ENCODE data around the gene PARD3B. TPM values are rescaled to one million over a fixed set of nuclear protein-coding genes. Genes with fewer than 3 reads are reported as not detected.

Gene PARD3B
- total RNA-seq, 1 experiment from 2014 or later, result 3.9 TPM

DNA sequence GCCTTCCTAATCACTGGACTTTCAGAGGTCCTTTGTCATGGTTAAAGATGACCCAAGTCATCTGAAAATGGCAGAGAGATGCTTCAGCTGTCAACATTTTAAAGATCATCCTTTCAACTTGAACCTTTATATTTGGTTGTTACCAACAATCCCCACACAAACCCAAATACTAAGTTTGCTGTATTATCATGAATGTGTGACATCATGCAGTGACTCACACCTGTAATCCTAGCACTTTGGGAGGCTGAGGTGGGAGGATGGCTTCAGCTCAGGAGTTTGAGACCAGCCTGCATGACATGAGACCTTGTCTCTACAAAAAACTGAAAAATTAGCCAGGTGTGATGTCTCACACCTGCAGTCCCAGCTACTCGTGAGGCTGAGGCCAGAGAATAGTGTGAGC is 1081.8 kb downstream of the PARD3B start:
- CTCF ChIA-PET, result no interaction called here

DNA sequence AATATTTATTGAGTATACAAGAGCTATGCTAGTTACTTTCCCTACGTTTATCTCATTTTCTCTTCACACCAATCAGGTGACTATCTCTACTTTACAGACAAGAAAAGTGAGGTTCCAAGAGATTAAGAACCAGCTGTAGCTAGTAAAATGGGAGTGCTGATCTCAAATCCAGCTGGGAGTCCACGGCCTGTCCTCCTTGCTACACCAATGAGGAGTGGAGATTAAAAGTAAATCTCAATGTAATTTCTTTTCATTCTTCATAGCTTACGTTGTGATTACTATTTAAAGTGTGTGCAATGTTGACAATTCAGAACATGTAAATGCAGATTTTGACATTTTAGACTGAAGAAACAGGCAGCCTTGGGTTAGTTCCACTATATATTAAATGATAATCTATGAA is 1083.1 kb downstream of the PARD3B start:
- Histone ChIP-seq H3F3A (ENCODE audit: low read length, unreplicated experiment) (no peaks in the 10 kb centered on the region), H3K27me3 (ENCODE audit: low read length) (no peaks in the 10 kb centered on the region), H4K20me1 (ENCODE audit: low read length) (no peaks in the 10 kb centered on the region), H3K4me1 (ENCODE audit: insufficient read depth, low read length) (no peaks in the 10 kb centered on the region), H3K4me3 (ENCODE audit: low read length) (no peak overlapping the region), H3K4me2 (ENCODE audit: low read length) (no peak overlapping the region), H3K9me2 (replicated peaks; ENCODE audit: low read length) (no peaks in the 10 kb centered on the region), H3K27ac (ENCODE audit: low read length) (no peak overlapping the region), H3K36me3 (ENCODE audit: low read depth, low read length) (no peaks in the 10 kb centered on the region), H2AFZ (ENCODE audit: low read length) (no peak overlapping the region), H3K79me2 (ENCODE audit: low read length) (no peaks in the 10 kb centered on the region), H3K9ac (ENCODE audit: low read length) (no peak overlapping the region), H3K9me3 (ENCODE audit: low read length) (no peaks in the 10 kb centered on the region)
- ATAC-seq, result no peak
- intact Hi-C loops (cut with micrococcal nuclease), result no loop called here
- CTCF ChIA-PET, result no interaction called here
- TF ChIP-seq EZH2phosphoT487 (IDR thresholded peaks at IDR 0.05; ENCODE audit: borderline replicate concordance, low read length), result no peak
- no peak for TF ChIP-seq EZH2 (IDR thresholded peaks at IDR 0.05; ENCODE audit: low read length, unreplicated experiment)
- TF ChIP-seq, protein P1, sequence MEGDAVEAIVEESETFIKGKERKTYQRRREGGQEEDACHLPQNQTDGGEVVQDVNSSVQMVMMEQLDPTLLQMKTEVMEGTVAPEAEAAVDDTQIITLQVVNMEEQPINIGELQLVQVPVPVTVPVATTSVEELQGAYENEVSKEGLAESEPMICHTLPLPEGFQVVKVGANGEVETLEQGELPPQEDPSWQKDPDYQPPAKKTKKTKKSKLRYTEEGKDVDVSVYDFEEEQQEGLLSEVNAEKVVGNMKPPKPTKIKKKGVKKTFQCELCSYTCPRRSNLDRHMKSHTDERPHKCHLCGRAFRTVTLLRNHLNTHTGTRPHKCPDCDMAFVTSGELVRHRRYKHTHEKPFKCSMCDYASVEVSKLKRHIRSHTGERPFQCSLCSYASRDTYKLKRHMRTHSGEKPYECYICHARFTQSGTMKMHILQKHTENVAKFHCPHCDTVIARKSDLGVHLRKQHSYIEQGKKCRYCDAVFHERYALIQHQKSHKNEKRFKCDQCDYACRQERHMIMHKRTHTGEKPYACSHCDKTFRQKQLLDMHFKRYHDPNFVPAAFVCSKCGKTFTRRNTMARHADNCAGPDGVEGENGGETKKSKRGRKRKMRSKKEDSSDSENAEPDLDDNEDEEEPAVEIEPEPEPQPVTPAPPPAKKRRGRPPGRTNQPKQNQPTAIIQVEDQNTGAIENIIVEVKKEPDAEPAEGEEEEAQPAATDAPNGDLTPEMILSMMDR (conservative IDR thresholded peaks at IDR 0.05; ENCODE audit: low read depth, low read length), result no peak
- POLR2A ChIA-PET (ENCODE audit: unreplicated experiment), result no interaction called here
- DNase-seq, result no peak
- no TSS peak for BruUV-seq (replicated peaks)

More for the DNA sequence above, 1081.8 kb downstream of the PARD3B start:
- POLR2A ChIA-PET (ENCODE audit: unreplicated experiment), result interaction anchor here (0.6 kb wide), 1 partner anchor 338 kb away, joined by 4 read pairs; no protein-coding TSS in a partner anchor
- no TSS peak for BruUV-seq (replicated peaks)
- Histone ChIP-seq H3K4me2 (ENCODE audit: low read length) (no peak overlapping the region), H3K4me1 (ENCODE audit: insufficient read depth, low read length) (no peaks in the 10 kb centered on the region), H3K9me2 (replicated peaks; ENCODE audit: low read length) (no peaks in the 10 kb centered on the region), H3K79me2 (ENCODE audit: low read length) (no peaks in the 10 kb centered on the region), H3K9ac (ENCODE audit: low read length) (no peak overlapping the region), H4K20me1 (ENCODE audit: low read length) (no peaks in the 10 kb centered on the region), H3K9me3 (ENCODE audit: low read length) (no peaks in the 10 kb centered on the region), H3K27ac (ENCODE audit: low read length) (no peak overlapping the region), H3K36me3 (ENCODE audit: low read depth, low read length) (no peaks in the 10 kb centered on the region), H3K4me3 (ENCODE audit: low read length) (no peak overlapping the region), H3F3A (ENCODE audit: low read length, unreplicated experiment) (no peaks in the 10 kb centered on the region), H3K27me3 (ENCODE audit: low read length) (no peaks in the 10 kb centered on the region), H2AFZ (ENCODE audit: low read length) (no peak overlapping the region)
- DNase-seq, result peak; percentile 16
- intact Hi-C loops (cut with micrococcal nuclease), result no loop called here
- TF ChIP-seq EZH2 (IDR thresholded peaks at IDR 0.05; ENCODE audit: low read length, unreplicated experiment), result no peak
- TF ChIP-seq EZH2phosphoT487 (IDR thresholded peaks at IDR 0.05; ENCODE audit: borderline replicate concordance, low read length), result no peak
- TF ChIP-seq, protein P1 (conservative IDR thresholded peaks at IDR 0.05; ENCODE audit: low read depth, low read length), result no peak
- no peak for ATAC-seq

DNA sequence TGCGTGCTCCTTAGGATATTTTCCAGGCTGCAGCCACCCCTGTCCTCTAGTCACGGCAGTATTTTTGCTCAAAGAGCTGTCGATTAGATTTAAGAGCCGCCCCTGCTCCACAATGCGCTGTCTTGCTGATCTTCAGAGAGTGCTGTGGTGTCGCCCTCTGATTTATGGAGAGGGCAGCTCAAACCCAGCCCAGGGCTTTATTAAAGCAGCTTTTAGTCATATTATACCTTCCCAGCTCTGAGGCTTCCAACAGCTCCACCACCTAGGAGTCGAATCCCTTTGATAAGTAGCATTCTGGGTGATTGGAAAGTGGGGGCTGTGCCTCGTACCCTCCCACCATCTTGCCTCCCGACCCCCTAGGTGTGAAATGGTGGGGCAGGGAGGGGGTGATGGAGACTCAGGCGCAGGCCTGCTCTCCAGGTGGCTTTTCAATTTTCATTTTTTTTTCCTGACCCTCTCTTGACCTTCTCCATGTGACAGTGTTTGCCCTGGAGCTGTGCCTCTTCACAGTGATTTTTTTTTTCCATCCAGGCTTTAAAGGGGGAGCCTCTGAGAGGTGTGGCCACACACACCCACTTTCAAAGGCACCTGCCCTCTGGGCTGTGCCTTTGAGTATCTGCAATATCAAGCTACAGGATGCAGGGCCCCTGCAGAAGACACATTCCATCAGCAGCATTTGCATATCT is 1084.0 kb downstream of the PARD3B start:
- Histone ChIP-seq H2AFZ (ENCODE audit: low read length) (no peak overlapping the region), H3K9ac (ENCODE audit: low read length) (no peak overlapping the region), H4K20me1 (ENCODE audit: low read length) (no peaks in the 10 kb centered on the region), H3K79me2 (ENCODE audit: low read length) (no peaks in the 10 kb centered on the region), H3K4me1 (ENCODE audit: insufficient read depth, low read length) (no peaks in the 10 kb centered on the region), H3K27ac (ENCODE audit: low read length) (no peak overlapping the region), H3K4me2 (ENCODE audit: low read length) (no peak overlapping the region), H3F3A (ENCODE audit: low read length, unreplicated experiment) (no peaks in the 10 kb centered on the region), H3K36me3 (ENCODE audit: low read depth, low read length) (no peaks in the 10 kb centered on the region), H3K9me3 (ENCODE audit: low read length) (no peaks in the 10 kb centered on the region), H3K4me3 (ENCODE audit: low read length) (no peak overlapping the region), H3K27me3 (ENCODE audit: low read length) (no peaks in the 10 kb centered on the region), H3K9me2 (replicated peaks; ENCODE audit: low read length) (no peaks in the 10 kb centered on the region)
- ChIA-PET CTCF (no interaction called here), POLR2A (ENCODE audit: unreplicated experiment) (no interaction called here)
- no TSS peak for BruUV-seq (replicated peaks)
- DNase-seq (no peak), ATAC-seq (no peak)
- intact Hi-C loops (cut with micrococcal nuclease), result no loop called here
- TF ChIP-seq, protein P1 (conservative IDR thresholded peaks at IDR 0.05; ENCODE audit: low read depth, low read length), result no peak
- TF ChIP-seq EZH2phosphoT487 (IDR thresholded peaks at IDR 0.05; ENCODE audit: borderline replicate concordance, low read length) (no peak), EZH2 (IDR thresholded peaks at IDR 0.05; ENCODE audit: low read length, unreplicated experiment) (no peak)

Measured in PC-3 (cell line).